ENCODE data around the gene DFFA.
"Not testable (repeated sequence)": the region's sequence is repeated elsewhere in the genome, so short reads cannot be mapped to it uniquely, and the experiment has no call there.

Gene DFFA

GRCh38 chr1:10506046-10506676 is 33.8 kb upstream of the DFFA start:
- not testable (repeated sequence) for DNase-seq (ENCODE audit: low read depth in 3 of 3, low spot score in 1 of 3)

GRCh38 chr1:10504249-10504648 is 31.9 kb upstream of the DFFA start:
- DNase-seq (ENCODE audit: low read depth in 3 of 3, low spot score in 1 of 3): no peak

DNA sequence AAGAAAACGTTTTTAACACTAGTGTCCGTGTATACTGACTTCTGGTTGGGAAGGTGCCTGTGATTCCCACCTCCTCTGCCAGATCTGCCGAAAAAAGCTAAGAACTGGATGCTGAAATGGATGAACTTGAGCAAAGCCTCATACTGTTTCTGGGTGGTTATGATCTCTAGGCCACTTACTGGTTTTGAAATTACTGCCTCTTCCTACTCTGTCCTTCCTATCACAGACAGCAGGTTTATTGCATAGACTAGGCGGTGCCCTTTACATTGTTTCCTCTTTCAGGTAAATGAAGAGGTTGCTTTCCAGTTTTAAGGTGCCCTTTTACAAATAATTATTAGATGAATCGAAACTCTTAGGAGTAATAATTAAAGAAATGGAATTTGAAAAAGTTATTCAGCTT is 29.9 kb upstream of the DFFA start:
- no peak for DNase-seq (ENCODE audit: low read depth in 3 of 3, low spot score in 1 of 3)

DNA sequence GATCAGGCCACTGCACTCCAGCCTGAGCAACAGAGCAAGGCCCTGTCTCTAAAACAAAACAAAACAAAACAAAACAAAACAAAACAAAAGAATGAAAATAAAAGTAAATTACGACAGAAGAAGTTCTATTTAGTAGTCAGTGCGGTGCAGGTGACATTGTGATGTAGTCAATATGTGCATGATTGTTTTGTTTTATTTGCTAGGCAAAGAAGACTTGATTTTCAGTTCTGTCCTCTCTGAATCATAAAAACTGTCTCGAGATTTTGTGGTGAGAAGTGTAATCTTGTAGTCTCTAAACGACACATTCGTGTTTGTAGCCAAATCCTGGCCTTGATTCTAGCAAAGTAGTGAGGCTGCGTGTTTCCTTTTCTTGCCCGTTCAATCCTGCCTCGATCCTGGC is 25.9 kb upstream of the DFFA start:
- no peak for DNase-seq (ENCODE audit: low read depth in 3 of 3, low spot score in 1 of 3)

DNA sequence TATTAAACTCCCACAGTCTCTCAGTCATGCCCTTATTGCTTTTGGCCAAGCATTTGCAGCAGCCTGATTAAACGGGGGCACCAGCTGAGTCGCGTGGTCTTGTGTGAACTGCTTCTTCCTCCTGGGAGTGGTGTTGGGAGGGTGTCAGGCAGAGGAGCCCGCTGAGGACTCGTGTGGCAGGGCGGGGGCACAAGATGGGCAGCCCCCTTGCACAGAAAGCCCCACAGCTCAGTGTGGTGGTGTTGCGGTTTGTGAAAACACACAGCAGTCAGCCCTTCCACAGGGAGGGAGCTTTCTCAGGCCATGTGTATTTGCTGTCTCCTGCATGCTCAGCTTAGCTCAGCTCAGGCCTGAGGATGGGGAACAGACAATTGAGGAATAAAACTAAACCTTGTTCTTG is 24.8 kb upstream of the DFFA start:
- no peak for DNase-seq (ENCODE audit: low read depth in 3 of 3, low spot score in 1 of 3)

DNA sequence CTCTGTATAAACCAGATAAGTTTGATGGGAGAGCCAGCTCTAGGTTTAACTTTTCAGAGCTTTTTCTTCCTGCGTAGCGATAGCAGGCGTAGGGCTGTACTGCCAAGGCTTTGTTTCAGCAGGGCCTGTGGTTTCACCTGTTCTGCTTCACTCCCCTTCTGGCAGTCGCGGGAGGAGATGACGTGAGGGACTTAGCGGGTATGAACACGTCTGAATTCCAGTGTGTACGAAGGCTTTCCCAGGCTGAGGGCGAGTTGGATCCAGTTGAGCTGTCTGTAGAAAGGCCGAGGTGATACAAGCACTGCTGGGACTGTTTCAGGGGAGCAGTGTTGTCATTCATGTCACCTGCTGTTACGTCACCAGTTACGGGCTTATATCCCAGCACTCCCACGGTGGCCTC is 23.6 kb upstream of the DFFA start:
- DNase-seq (ENCODE audit: low read depth in 3 of 3, low spot score in 1 of 3): no peak

DNA sequence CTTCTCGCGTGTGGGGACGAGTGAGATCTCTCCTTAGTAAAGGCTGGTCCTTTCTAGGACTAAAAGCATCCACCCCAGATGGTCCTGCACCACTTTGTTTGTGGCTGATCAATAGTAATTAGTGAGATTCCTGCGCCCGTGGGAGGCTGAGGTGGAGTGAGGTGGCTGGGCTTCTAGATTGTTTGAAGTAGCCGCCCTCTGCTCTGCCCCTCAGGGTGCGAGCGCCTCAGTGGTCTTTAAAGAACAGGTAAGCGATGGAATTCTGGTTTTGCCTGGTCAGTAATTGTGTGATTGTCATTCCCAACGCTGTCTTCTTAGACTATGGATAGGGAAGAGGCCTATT is 23.1 kb upstream of the DFFA start:
- DNase-seq (ENCODE audit: low read depth in 3 of 3, low spot score in 1 of 3): no peak

- peak; percentile 31 to 77 (median 54) for DNase-seq (ENCODE audit: low read depth in 3 of 3, low spot score in 1 of 3)
Observed at GRCh38 chr1:10494754-10495474, 22.6 kb upstream of the DFFA start.

DNA sequence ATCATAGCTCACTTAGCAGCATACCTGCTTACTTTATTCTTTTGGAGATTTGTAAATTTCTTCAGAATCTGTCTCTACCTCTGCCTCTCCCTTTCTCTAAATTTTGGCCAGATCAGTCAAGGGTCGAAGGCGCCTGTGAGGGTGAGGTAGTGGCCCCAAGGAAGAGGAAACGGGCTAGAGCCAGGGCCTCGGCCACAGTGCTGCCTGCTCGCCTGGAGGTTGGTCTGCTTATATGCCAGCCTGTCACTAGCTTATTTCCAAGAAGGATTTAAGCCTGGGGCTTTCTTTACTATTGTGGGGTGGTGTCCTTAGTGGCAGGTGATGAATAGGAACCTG is 22.1 kb upstream of the DFFA start:
- no peak for DNase-seq (ENCODE audit: low read depth in 3 of 3, low spot score in 1 of 3)

- no peak for DNase-seq (ENCODE audit: low read depth in 3 of 3, low spot score in 1 of 3)
Observed at GRCh38 chr1:10490286-10490970, 18.1 kb upstream of the DFFA start.

DNA sequence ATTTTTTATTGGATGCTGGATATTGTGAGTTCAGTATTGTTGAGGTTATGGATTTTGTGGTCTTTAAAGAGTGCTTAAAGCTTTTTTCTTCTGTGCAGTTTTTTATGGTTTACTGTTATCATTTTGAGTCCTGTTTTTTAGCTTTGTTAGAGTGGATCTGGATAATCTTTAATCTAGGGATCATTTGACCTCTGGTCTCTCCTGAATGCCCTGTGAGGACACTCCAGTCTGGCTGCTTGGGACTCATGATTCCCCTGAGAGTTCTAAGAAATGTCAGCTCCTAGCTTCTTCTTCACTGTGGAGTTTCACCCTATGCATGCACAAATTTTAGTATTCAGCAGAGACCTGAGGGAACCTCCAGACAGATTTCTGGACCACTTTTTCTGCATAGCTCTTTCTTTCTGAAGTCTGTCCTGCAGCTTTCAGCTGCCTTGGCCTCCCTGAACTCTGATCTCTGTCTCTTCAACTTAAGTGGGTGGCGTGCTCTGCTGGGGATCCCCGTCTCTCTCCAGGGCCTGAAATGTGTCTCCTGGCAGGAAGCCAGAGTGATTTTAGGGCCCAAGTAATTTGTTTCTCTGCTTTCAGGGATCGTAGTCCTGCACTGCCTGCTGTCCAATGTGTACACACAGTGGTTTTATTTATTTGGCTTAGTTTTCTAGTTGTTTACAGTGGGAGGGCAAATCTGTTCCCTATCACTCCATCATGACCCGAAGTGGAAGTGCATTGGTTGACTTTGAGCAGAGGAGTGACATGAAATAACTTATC is 17.1 kb upstream of the DFFA start:
- no peak for DNase-seq (ENCODE audit: low read depth in 3 of 3, low spot score in 1 of 3)

GRCh38 chr1:10484521-10484920 is 12.2 kb upstream of the DFFA start:
- no peak for DNase-seq (ENCODE audit: low read depth in 3 of 3, low spot score in 1 of 3)

DNA sequence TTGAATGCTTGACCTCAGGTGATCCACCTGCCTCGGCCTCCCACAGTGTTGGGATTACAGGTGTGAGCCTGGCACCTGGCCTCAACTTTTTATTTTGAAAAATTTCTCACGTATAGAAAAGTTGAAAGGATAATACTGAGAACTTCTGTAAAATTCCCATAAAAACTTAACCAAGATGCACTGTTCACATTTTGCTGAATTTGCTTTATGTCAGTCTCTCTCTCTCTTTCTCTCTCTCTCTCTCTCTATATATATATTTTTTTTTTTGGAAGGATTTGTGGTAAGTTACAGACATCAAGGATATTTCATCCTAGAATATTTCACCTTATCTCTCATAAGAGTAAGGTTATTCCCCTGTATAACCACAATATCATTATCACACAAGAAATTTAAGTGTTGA is 8.3 kb upstream of the DFFA start:
- no peak for DNase-seq (ENCODE audit: low read depth in 3 of 3, low spot score in 1 of 3)

DNA sequence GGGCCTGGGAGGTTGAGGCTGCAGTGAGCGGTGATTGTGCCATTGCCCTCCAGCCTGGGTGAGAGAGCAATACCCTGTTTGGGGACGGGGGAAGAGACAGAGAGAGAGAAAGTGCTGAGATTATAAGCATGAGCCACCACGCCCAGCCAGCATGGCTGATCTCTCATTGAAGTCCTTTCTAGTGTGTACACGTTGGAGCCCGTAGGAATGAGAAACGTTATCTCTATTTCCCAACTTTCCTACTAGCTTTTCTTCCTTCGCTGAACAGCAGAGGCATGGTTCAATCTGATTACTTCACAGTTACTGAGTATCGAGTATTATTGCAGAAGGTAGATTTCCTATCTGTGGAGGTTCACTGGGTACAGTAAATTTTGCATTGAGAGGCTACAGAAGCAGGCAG is 7.0 kb upstream of the DFFA start:
- no peak for DNase-seq (ENCODE audit: low read depth in 3 of 3, low spot score in 1 of 3)

DNA sequence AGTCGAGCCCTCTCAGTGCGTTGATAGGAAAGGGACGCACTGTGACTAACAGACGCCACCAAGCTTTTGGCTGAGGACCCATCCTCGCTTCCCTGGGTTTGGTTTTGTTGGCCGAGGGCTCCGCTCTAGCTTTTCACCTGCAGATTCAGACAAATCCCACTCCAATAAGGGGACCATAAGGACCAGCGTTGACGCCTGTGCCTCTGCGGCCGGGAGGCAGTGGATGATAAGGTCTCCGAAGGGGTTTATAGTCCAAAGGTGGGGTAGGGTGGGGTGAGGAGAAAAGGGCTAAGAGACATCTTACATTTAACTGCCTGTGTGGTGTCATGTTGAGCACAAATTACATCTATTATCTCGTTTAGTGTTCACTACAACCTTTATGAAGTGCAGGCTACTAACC is 3.2 kb upstream of the DFFA start:
- DNase-seq (ENCODE audit: low read depth in 3 of 3, low spot score in 1 of 3): no peak

- DNase-seq (ENCODE audit: low read depth in 3 of 3, low spot score in 1 of 3): peak; percentile 51 to 72 (median 62)
Observed at GRCh38 chr1:10474613-10475507, 2.5 kb upstream of the DFFA start, which contains the start of gene PEX14. PEX14 (plus strand) TSS chr1:10474950; CDS start chr1:10474967, 17 bp downstream.

DNA sequence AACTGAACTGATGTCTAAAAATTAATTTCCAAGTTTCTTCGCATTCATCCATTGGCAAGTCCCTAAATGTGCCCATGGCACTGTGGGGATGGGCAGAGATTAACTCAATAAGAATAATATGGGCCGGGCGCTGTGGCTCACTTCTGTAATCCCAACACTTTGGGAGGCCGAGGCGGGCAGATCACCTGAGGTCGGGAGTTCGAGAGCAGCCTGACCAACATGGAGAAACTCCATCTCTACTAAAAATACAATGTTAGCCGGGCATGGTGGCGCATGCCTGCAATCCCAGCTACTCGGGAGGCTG is 1.9 kb upstream of the DFFA start:
- DNase-seq (ENCODE audit: low read depth in 3 of 3, low spot score in 1 of 3): not testable (repeated sequence)

- no peak for DNase-seq (ENCODE audit: low read depth in 3 of 3, low spot score in 1 of 3)
Observed at GRCh38 chr1:10473145-10473765, 926 bp upstream of the DFFA start.

- no peak for DNase-seq (ENCODE audit: low read depth in 3 of 3, low spot score in 1 of 3)
Observed at GRCh38 chr1:10471411-10472219, 714 bp downstream of the DFFA start.

- DNase-seq (ENCODE audit: low read depth in 3 of 3, low spot score in 1 of 3): no peak
Observed at GRCh38 chr1:10470043-10470442, 2.3 kb downstream of the DFFA start.

All from stimulated activated CD4-positive, alpha-beta T cell treated with anti-CD3 and anti-CD28 coated beads, TNF-alpha, amount 100 ng/mL, for 1 hour (primary cell).